ENCODE data around the gene C10orf67. TPM values are rescaled to one million over a fixed set of nuclear protein-coding genes. Genes with fewer than 3 reads are reported as not detected.
A peak's percentile ranks its signal among the peaks of the same experiment; 100 is the strongest.

Gene C10orf67
- total and polyA plus RNA-seq, 2 of the 8 experiments (the other 6 are each of a cell fraction or from before 2014, with no cell fraction given), result 0.05 to 0.11 TPM

GRCh38 chr10:23192712-23193434 lies 151.7 kb downstream of the C10orf67 start (continued):
- TF ChIP-seq EP300 (IDR thresholded peaks at IDR 0.05; ENCODE audit: borderline replicate concordance in 1 of 2, low read depth in 2 of 2, low read length in 2 of 2) (peak in 1 of 2 experiments; percentile 50; a peak in 1 of 3 replicates), E2F6 (IDR thresholded peaks at IDR 0.05) (peak; percentile 81), ZNF274 (IDR thresholded peaks at IDR 0.05; ENCODE audit: borderline replicate concordance, extremely low read depth, low read length) (no peak), EZH2 (IDR thresholded peaks at IDR 0.05; ENCODE audit: low read depth, low read length, severe bottlenecking) (peak; percentile 81), MAFK (IDR thresholded peaks at IDR 0.05; ENCODE audit: low read depth, low read length) (no peak), USF2 (IDR thresholded peaks at IDR 0.05; ENCODE audit: low read length) (no peak), CHD7 (IDR thresholded peaks at IDR 0.05; ENCODE audit: insufficient replicate concordance, low read length) (no peak)

All from H1 (cell line).